ENCODE results near the gene KARS1.

DNA sequence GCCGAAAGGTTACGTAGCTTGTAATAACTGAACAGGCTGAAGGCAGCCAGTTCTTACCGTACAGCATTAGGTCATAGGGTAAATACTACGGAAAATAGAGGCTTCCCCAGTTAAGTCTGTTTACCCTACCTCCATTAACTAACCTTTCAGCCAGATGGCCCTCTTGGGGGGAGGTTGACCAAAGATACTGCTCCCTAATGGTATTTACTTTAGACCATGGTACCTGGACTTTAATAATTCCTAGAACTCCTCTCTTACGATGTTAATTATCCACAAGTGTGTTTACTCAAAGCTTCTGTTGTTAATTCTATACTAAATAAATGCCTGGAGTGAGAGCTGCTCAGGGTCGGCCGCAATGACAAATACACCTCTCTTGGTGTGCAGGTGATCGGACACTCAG is 14.6 kb downstream of the KARS1 start:
- TF ChIP-seq, protein P1, sequence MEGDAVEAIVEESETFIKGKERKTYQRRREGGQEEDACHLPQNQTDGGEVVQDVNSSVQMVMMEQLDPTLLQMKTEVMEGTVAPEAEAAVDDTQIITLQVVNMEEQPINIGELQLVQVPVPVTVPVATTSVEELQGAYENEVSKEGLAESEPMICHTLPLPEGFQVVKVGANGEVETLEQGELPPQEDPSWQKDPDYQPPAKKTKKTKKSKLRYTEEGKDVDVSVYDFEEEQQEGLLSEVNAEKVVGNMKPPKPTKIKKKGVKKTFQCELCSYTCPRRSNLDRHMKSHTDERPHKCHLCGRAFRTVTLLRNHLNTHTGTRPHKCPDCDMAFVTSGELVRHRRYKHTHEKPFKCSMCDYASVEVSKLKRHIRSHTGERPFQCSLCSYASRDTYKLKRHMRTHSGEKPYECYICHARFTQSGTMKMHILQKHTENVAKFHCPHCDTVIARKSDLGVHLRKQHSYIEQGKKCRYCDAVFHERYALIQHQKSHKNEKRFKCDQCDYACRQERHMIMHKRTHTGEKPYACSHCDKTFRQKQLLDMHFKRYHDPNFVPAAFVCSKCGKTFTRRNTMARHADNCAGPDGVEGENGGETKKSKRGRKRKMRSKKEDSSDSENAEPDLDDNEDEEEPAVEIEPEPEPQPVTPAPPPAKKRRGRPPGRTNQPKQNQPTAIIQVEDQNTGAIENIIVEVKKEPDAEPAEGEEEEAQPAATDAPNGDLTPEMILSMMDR (IDR thresholded peaks at IDR 0.05) = no peak
- TF ChIP-seq POLR2A (IDR thresholded peaks at IDR 0.05) = no peak

Measured in heart left ventricle (tissue), 13 donors.